ENCODE measurements around the gene TEAD1.
"Not testable (repeated sequence)": the region's sequence is repeated elsewhere in the genome, so short reads cannot be mapped to it uniquely, and the experiment has no call there.

TEAD1 gene

DNA sequence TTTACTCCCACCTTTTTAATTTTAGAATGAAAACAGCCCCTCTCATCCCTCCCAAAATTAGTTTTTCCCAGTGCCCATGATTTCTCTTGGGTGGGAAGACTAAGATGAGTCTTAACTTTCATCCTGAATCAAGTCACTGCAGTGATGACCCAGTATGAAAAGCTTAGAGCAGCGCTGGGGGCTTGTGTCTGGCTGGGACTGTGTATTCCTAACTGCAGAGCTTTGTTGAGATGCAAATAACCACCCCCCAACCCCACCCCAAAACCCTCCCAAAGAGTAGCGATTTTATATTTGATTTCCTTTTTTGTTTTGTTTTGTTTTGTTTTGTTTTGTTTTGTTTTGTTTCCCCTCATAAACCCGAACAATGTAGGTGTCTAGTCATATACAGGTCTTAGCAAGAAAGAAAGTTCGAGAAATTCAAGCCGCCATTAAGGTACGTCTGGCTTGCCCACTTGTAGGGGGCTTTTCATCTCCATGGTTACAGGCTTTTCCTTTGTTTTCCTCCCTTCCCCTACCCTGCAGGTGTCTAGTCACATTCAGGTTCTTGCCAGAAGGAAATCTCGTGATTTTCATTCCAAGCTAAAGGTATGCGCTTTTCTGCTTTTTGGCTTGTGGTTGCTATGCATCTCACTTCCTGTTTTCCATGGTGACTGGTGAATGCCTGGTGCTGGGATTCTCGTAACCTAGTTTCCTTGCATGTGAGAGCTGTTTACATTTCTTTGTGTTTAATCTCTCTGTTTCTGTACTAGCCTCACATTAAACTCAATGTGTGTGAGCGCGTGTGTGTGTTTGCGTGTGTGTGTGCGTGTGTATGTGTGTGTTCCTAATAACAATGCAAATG lies 190.3 kb downstream of the TEAD1 start:
- no peak for DNase-seq (ENCODE audit: low read depth)

DNA sequence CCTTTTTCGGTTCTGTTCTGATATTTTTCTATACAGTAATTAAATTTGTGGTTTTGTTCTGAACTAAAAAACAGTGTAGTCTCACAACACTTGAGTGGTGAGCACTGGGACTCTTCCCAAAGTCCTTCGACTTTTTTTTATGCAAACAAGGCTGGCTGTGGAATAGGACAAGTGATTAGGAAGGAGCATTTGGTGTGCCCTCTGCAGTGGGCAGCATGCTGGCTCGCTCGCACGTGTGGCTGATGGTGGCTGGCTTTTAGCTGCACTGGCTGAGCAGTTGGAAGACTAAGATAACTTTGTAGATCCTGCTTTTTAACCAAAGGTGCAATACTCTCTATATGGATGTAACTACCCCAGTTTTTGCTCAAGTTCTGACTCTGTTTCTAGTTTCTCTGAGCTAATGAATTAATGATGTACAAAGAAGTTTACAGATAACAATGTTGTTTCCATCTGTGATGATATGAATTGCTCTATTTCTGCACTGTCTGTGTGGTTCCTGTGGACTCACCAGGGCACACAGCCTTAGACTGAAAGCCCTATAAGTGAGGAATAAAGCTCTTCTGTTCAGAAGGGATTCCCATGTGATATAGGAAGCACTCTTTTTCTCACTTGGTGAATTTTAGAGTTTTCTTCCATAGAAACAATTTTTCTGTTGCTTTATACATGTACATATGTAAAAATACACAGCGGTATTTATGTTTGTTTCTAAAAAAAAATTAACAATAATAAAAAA lies 191.8 kb downstream of the TEAD1 start:
- DNase-seq (ENCODE audit: low read depth): no peak

DNA sequence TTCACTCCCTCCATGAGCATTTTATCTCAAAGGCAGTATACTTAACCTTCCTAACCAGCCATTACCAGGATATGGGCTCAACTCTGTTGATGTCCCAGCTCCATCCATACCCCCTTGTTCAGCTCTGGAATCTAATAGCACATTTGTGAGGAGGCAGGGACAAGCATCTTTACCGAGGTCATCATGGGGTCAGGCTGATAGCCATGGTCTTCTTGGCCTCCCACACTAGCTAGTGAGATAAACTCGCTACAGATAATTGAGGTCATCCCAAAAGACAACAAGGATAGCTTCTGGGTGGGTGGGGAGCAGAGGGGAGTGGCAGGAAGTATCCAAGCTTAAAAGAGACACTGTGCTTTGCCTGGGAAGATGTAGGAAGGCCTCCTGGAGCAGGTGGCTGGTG lies 193.3 kb downstream of the TEAD1 start:
- DNase-seq (ENCODE audit: low read depth): no peak

DNA sequence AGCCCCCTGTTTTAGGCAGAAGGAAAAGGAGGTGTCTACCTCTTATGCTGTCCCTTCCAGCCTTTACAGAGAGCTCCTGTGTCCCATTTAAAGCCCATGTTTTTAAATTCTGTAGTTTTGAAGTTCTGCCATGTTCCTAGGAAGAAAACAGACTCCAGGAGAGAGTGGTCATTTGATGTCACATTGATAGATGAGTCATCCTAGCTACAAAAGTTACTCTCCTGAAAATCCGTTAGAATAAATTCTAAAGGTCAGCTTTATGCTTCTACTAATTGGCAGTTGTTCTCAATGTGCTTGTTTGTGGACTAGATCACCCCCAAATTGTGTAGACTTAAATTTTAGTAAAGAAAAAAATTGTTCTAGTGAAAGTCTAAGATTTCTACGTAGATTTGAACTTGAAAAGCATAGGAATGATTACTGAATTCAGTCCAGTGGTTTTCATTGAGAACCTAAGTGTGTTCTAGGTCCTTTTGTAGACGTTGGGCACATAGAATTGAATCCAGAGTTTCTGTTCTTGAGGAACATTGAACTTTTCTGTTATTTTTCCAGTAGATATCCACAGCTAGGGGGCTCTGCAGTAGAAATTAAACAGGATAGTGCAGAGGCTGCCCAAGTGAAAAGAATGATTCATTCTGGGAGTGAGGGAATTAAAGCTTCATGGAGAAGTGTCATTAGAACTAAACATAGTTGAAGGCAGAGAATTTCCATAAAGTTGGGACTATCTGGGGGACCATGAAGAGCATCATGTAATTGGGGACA lies 194.3 kb downstream of the TEAD1 start:
- no peak for DNase-seq (ENCODE audit: low read depth)

DNA sequence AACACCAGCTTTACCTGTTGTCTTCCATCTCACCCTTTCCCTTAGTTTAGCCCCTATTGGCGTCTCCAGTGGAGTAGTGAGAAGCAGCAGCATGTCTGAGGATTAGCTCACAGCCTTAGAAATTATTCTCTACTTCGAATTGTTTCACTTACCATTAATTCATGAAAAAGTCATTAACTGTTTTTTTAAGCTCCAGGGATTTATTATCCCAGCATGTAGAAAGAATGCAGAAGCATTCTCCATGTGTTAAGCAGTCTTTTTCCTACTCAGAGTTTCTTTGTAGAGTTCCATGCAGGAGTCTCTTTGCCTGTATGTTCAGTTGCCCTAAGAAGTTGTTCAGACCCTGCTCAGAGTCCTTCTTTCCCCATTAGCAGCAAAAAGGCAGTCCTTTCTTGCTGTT lies 197.0 kb downstream of the TEAD1 start:
- no peak for DNase-seq (ENCODE audit: low read depth)

DNA sequence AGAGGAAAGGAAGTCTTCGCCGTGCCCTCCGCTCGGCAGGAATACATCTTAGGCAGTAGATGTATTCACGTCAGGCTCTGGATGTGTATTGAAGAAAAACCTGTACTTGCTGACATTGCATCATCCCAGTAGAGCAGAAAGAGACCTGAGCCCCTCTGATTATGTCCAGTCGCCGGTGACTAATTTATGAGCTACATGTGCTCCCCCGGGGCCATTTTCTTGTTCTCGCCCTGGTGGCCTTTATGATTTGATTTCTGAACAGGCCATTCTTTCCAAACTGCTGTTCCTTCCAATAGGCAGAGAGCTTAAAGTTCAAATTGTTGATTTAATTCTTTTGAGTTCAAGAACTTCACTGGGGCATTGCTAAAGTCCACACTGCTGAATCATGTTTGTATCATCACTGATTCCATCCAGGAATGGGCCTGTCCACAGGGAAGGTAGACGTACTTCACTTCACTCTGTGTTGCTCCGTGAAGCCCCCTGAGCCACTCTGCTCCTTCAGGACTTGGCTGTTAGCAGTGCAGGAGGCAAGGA lies 197.6 kb downstream of the TEAD1 start:
- DNase-seq (ENCODE audit: low read depth): no peak

DNA sequence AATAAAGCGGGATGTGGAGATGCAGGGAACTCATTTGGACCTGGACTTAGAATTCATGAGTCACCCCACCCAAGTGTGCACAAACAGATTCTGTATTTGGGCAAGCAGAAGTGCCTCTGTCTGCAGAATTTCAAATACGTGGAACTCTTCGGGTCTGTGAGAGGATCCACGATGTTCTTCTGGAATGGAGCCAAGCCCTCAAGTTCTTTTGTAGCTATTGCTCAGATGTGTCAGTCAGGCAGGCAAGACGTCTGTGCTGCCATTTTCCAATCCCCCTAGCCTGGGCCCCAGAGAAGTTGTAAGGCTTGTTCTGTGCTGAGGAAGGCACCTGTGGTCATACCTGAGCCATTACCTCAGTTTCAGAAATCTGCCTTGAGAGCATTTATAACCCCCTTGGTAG lies 202.1 kb downstream of the TEAD1 start:
- DNase-seq (ENCODE audit: low read depth): no peak

DNA sequence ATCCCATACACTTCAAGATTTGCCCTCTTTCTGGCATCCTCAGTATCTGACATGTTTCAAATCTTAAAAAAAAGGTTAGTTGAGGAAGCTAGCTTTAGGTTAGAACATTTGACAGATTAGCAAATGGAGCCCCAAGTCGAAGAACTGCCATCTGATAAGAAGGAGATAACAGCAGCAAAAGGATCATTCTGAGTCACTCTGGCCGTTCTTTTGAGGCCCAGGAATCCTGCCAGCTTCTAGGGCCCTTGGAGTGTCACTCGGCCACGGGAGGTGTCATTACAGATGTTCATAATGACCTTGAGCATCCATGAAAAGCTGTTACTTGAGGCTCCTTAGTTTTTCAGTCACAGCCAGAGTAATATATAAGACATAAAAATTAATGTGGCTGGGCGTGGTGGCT lies 202.8 kb downstream of the TEAD1 start:
- DNase-seq (ENCODE audit: low read depth): no peak

DNA sequence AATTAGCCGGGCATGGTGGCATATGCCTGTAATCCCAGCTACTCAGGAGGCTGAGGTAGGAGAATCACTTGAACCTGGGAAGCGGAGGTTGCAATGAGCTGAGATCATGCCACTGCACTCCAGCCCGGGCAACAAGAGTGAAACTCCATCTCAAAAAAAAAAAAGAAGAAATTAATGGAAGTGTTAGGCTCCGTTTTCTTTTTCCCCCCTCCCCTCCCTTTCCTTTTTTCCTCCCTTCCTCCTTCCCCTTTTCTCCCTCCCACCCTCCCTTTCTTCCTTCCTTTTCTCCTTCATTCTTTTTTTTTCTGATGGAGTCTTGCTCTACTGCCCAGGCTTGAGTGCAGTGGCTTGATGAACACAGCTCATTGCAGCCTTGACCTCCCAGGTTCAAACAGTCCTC lies 203.3 kb downstream of the TEAD1 start:
- not testable (repeated sequence) for DNase-seq (ENCODE audit: low read depth)

DNA sequence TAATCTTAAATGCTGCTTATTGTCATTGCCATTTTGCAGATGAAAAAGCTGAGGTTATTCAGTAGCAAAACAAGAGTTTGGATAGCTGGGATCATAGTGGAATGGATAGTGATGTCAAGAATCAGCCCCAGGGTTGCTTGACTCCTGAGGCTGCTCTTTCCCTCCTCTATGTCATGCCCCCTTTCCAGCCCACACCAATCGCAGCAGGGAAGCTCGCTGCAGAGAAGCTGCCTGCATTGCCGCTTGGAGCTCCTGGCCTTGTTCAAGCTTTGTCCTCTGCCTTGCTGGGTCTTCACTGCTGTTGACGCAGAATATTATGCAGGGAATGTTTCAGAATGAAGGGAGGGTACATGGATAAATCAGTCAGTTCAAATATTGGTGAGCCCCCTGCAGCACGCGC lies 206.1 kb downstream of the TEAD1 start:
- DNase-seq (ENCODE audit: low read depth): no peak

DNA sequence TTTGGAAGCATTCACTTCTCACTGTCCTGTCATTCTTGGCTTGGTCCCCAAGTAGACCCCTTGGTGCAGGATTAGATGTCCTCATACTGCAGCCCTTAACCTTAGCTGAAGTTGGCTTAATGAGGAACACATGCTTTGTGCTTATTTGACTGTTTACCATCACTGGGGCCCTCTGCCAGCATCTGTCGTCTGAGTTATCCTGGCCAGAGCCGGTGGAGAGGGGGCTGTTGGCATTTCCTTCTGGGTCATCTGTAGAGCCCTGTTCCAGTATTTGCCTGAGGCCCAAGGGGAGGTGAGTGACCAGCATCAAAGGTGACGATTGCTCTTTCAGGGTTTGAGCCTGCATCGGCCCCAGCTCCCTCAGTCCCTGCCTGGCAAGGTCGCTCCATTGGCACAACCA lies 208.4 kb downstream of the TEAD1 start:
- no peak for DNase-seq (ENCODE audit: low read depth)

DNA sequence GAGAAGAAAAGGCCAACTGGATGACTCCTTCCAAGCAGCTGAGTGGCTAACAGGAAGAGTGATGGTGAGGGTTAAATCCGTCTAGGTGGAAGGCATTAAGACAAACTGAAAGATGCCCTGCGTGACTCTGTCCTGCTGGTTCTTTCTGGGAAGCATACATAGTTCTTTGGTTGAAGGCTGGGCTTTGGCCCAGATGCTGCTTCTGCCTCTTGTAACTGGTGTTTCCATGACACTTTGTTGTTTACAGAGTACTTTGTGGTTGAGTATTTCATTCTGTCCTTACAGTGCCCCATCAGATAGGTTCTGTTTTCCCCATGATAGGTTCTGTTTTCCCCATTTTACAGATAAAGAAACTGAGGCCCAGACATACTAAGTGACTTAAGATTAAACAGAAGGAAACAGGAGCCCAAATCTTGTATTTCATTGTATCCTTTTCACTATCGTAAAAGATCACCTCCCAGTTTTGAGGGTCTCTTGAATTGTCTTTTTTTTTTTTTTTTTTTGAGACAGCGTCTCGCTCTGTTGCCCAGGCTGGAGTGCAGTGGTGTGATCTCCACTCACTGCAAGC lies 210.6 kb downstream of the TEAD1 start:
- DNase-seq (ENCODE audit: low read depth): no peak

DNA sequence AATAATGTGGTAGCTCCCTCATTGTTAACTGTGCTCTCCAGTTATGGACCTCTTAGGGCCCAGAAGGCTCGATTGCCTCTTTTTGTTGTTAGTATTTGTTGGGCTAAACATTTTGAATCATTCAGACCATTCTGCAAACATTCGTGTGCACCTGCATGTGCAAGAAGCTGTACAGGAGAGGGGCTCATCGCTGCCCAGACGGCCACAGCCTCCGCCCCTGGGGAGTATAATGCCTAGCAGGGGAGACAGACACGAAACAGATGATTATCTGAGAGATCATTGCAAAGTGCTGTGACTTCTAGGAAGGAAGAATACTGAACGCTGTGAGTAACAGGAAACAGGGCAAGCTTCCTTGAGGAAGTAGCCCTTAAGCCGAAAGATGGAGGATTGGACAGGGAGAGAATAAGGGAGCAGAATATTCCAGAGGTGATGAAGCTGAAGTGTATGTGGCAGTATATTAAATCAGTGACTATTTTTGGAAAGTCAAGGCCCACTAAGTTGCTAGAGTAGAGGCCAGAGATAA lies 211.6 kb downstream of the TEAD1 start:
- DNase-seq (ENCODE audit: low read depth): no peak

DNA sequence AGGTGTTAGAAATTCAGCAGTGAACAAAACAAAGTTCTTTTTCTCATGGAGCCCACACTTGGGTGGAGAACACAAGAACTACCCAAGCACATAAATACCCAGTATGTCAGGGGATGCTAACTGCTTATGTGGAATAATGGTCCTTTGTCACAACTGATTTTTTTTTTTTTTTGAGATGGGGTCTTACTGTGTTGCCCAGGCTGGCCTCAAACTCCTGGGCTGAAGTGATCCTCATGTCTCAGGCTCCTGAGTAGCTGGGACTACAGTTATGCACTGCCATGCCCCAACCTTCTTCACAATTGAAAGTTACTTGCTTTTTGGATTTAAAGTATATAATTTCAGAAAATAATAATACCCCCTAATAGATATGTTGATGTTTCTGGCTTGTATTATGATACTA lies 212.3 kb downstream of the TEAD1 start:
- no peak for DNase-seq (ENCODE audit: low read depth)

DNA sequence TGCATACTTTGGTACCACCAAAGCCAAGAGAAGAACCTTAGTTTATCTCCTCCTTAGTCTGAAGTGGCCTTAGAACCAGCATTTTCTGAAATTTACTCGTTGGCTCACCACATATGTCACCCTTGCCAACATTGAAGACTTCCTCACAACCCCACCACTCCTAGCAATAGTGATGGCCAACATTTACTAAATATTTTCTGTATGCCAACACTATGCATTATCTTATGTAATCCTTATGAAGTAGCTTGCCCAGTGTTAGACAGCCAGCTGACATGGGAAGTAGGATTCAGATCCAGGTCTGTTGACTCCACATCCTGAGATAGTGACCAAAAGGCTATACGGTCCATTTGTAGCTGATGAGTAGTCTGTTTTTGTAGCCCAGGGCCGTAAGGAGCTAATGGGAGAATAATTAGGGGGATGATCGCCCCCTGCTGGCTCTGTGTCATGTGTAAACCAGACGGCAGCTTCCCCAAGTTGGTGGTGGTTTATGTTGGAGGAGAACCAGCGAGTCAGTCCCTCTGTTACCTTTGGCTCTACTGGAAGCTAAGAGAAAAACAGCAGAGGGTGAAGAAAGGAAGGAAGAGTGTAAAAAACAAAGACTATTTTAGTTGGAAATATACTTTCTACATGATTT lies 214.4 kb downstream of the TEAD1 start:
- DNase-seq (ENCODE audit: low read depth): peak; percentile 33

DNA sequence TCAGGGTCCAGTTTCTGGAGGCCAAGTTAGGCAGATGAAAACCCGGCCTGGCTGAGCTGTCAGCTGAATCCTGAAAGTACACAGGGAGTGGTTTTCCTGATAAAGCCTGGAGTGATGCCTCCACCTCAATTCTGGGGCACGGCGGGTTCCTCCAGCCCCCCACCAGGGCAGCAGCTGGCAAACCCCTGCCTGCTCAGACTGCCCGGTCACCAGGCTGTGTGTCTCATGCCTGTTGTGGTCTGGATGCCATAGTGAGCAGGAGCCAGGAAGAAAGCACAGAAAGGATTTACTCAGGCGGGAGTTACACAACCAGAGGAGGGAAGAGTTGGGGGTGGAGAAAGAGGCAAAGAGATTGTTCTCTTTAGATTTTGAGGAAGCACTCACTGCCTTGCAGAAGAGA lies 215.0 kb downstream of the TEAD1 start:
- DNase-seq (ENCODE audit: low read depth): no peak

DNA sequence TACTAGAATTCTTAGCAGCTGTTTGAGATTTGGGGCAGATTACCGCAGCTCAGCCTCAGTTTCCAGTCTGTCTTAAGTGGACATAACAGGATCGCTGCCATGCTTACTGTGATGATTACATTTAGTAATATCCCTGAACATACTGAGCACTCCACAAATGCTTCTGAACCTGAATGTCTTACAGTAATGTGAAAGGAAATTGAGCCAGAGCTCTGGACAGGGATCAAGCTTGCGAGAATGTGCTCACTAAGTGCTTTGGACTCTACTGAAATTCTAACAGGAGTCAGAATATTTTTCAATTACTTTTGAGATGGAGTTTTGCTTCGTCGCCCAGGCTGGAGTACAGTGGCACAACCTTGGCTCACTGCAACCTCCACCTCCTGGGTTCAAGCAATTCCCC lies 216.3 kb downstream of the TEAD1 start:
- no peak for DNase-seq (ENCODE audit: low read depth)

DNA sequence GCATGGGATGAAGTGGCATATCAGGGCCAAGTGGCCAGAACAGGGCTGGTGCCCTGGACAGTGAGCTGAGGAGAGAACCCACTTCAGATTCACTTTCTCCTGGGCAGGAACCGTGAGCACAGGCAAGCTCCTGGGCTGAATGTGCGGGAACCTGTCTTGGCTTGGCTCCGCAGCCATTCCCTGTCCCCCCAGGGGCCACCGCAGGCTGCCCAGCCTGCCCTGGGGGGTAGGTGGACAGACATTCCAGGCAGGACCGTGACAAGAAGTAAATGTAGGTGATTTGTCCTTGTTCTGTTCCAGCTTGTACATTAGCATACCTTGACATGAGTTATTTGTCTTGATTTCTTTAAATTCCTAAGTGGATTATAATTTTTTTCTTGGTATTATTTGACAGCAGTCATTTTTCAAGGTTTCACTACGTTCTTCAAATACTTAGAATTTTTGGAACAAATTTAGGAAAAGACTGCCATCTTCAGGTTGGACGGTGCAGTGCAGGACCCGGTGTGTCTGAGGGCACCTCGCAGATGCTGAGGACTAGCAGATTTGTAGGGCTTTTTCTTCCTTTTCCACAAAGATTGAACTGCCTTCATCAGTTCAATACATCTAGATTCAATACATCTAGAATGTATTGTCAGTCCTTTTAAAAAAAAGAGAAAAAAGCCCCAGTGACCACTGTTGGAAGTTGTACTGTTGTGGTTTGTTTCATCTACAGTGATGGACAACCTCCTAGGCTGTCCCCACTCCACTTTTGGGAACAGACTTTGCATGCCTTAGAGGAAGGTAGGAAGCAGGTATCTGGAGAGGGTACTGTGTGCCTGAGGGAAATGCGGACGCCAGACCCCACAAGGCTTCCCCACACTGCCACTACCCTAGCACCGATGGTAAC lies 219.8 kb downstream of the TEAD1 start:
- peak; percentile 3 for DNase-seq (ENCODE audit: low read depth)

DNA sequence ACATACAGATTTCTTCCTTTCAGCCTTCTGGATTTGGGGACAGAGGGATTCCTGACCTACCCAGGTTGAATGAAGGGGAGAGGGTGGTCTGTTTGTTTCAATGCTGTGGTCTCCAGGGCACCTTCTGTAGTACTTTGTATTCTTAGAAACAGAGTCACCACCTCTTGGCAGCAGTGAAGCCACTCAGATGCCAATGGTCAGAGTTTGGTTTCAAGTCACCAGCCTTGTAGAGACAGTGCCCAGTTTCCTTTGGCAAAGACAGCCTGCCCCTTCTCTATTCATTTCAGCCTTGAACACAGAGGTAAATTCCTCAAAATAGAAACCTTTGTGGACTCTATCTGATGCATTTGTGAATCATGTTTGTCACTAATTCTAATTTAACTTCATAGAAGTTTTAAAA lies 223.2 kb downstream of the TEAD1 start:
- no peak for DNase-seq (ENCODE audit: low read depth)

DNA sequence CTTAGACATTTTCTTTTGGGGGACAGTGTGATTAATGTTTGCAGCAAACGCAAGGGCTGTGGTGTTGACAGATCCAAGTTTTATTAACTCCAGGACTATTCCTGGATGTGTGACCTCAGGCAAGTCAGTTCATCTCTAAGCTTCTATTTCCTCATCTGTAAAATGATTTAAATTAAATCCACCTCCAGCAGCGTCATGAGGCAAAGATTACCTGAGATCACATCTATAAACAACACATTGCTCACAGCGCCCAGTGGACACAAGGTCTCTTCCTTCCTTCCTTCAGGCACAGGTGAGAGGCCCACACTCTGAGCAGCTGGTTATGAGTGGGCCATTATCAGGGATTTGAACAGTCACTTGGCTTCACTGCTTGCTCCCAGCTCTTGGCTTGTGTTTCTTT lies 223.6 kb downstream of the TEAD1 start:
- DNase-seq (ENCODE audit: low read depth): no peak

DNA sequence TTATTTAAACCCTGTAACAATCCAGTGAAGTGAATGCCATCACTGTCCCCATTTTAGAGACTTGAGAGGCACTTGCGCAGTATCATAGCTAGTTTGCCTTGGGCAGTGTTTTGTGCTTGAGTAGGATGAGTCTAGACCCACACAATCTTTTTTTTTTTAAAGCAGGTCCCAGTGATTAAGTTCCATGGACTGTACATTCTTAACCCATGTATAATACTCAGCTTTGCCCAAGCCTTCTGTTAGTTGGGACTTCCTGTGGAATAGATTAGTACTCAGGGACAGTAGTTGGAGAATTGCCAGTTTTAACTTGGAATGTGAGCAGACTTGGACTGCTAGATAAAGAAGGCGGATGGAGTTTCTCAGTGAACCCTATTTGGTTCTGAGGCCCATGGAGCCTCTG lies 226.3 kb downstream of the TEAD1 start:
- no peak for DNase-seq (ENCODE audit: low read depth)
